GM21717 (cell line): Measurements from ENCODE around the gene KANSL3.
"Not testable (repeated sequence)": the region's sequence is repeated elsewhere in the genome, so short reads cannot be mapped to it uniquely, and the experiment has no call there.

Source experiments
- ATAC-seq: cut with Tn5 transposase; IDR thresholded peaks from one replicate; pipeline ENCODE4 v1.9.1; 2021; ENCODE audit warnings: mild to moderate bottlenecking, moderate library complexity; ENCODE audit not compliant: unreplicated experiment

KANSL3 gene

GRCh38 chr2:96655526-96655925 lies 17.4 kb upstream of the KANSL3 start:
- ATAC-seq, result no peak

- not testable (repeated sequence) for ATAC-seq
Measured at GRCh38 chr2:96654791-96655190, 16.7 kb upstream of the KANSL3 start.

GRCh38 chr2:96651793-96652192 lies 13.7 kb upstream of the KANSL3 start:
- no peak for ATAC-seq

GRCh38 chr2:96649342-96649741 lies 11.2 kb upstream of the KANSL3 start:
- no peak for ATAC-seq

- ATAC-seq, result no peak
Measured at GRCh38 chr2:96648306-96648930, 10.3 kb upstream of the KANSL3 start.

- no peak for ATAC-seq
Measured at GRCh38 chr2:96647681-96648080, 9.6 kb upstream of the KANSL3 start.

- no peak for ATAC-seq
Measured at GRCh38 chr2:96642564-96643360, 4.7 kb upstream of the KANSL3 start, which contains the start of gene FER1L5. Gene FER1L5, plus strand, starts transcription at chr2:96642764. Its CDS starts 73 bp downstream, at chr2:96642837.

GRCh38 chr2:96637385-96638143 lies 548 bp downstream of the KANSL3 start:
- ATAC-seq, result peak; percentile 72

GRCh38 chr2:96636551-96637171 lies 1.5 kb downstream of the KANSL3 start:
- ATAC-seq, result no peak

- ATAC-seq, result no peak
Measured at GRCh38 chr2:96633641-96634040, 4.5 kb downstream of the KANSL3 start.

GRCh38 chr2:96631804-96632435 lies 6.2 kb downstream of the KANSL3 start:
- no peak for ATAC-seq

GRCh38 chr2:96626553-96626942 lies 11.6 kb downstream of the KANSL3 start:
- no peak for ATAC-seq

- no peak for ATAC-seq
Measured at GRCh38 chr2:96625571-96626552, 12.2 kb downstream of the KANSL3 start.

GRCh38 chr2:96623116-96623515 lies 15.0 kb downstream of the KANSL3 start:
- ATAC-seq, result no peak

GRCh38 chr2:96622544-96622943 lies 15.6 kb downstream of the KANSL3 start:
- no peak for ATAC-seq

- ATAC-seq, result no peak
Measured at GRCh38 chr2:96618596-96619283, 19.4 kb downstream of the KANSL3 start.

GRCh38 chr2:96617012-96617411 lies 21.1 kb downstream of the KANSL3 start:
- ATAC-seq, result no peak

- ATAC-seq, result no peak
Measured at GRCh38 chr2:96616535-96616934, 21.6 kb downstream of the KANSL3 start.

GRCh38 chr2:96616128-96616527 lies 22.0 kb downstream of the KANSL3 start:
- ATAC-seq, result no peak
